Spleen (tissue), 11 donors: ENCODE data around the gene GVQW3. TPM values are rescaled to one million over a fixed set of nuclear protein-coding genes. Genes with fewer than 3 reads are reported as not detected.
"Not testable (repeated sequence)": the region's sequence is repeated elsewhere in the genome, so short reads cannot be mapped to it uniquely, and the experiment has no call there.

Experiments used
- DNase-seq: peaks from one replicate; pipeline ENCODE4 v3.0.0-alpha.2; 2020
- H3K27ac ChIP-seq, 8 donors: fragments of 200-600 bp; sonication (generic) in 7 of 8; 1 replicate in 4 of 8; 2 replicates in 4 of 8; pipeline versions ENCODE4 v1.5.0 to v1.8.0; 2016 to 2021; ENCODE audit warnings: inconsistent platforms in 4 of 8, mild to moderate bottlenecking in 4 of 8, moderate library complexity in 1 of 8
- H3K27me3 ChIP-seq, 7 donors: fragments of 200-600 bp; sonication (generic) in 6 of 7; replicated peaks in 1 of 7; 1 replicate in 4 of 7; 2 replicates in 3 of 7; pipeline versions ENCODE4 v1.5.0 to v1.8.0; 2016 to 2021; ENCODE audit warnings: inconsistent platforms in 3 of 7, mild to moderate bottlenecking in 1 of 7
- H3K36me3 ChIP-seq, 6 donors: fragments of 200-600 bp; sonication (generic) in 5 of 6; 1 replicate in 4 of 6; 2 replicates in 2 of 6; pipeline versions ENCODE4 v1.5.0 to v1.8.0; 2016 to 2021; ENCODE audit warnings: inconsistent platforms in 2 of 6
- H3K4me1 ChIP-seq, 6 donors: fragments of 200-600 bp; sonication (generic) in 5 of 6; 1 replicate in 3 of 6; 2 replicates in 3 of 6; pipeline versions ENCODE4 v1.5.0 to v1.8.0; 2016 to 2021; ENCODE audit warnings: inconsistent platforms in 3 of 6
- H3K4me3 ChIP-seq, 8 donors: fragments of 200-600 bp; sonication (generic) in 7 of 8; 1 replicate in 4 of 8; 2 replicates in 4 of 8; pipeline versions ENCODE4 v1.5.0 to v1.8.0; 2016 to 2021; ENCODE audit warnings: inconsistent platforms in 4 of 8, mild to moderate bottlenecking in 4 of 8, moderate library complexity in 2 of 8
- H3K9me3 ChIP-seq, 8 donors: fragments of 200-600 bp; sonication (generic) in 7 of 8; 1 replicate in 4 of 8; 2 replicates in 4 of 8; pipeline versions ENCODE4 v1.5.0 to v1.8.0; 2016 to 2021; ENCODE audit warnings: inconsistent platforms in 4 of 8
- CTCF ChIP-seq, 11 experiments: fragments of 200-600 bp in 7 of 11; fragments of 450-650 bp in 4 of 11; sonication (generic) in 4 of 11; IDR thresholded peaks in 8 of 11; conservative IDR thresholded peaks in 3 of 11; 1 replicate in 7 of 11; 2 replicates in 4 of 11; pipeline versions ENCODE4 v1.4.0 to v1.8.0; 2016 to 2021; ENCODE audit warnings: antibody characterized with exemption in 11 of 11, inconsistent platforms in 4 of 11, mild to moderate bottlenecking in 1 of 11
- POLR2A ChIP-seq, 3 donors: fragments of 450-650 bp; IDR thresholded peaks; one replicate each; pipeline ENCODE4 v1.5.1; 2017; ENCODE audit warnings: antibody characterized with exemption in 3 of 3, mild to moderate bottlenecking in 1 of 3
- POLR2AphosphoS5 ChIP-seq, 3 donors: sonication (generic); formaldehyde crosslinking; IDR thresholded peaks; one replicate each; pipeline ENCODE4 v1.5.1; 2017; ENCODE audit warnings: antibody characterized with exemption in 3 of 3
- WGBS, 5 donors: extraction: QIAGEN DNeasy Blood & Tissue Kit in 3 of 5; methylation state at CpG; one replicate each; pipeline versions ENCODE4 v1.1.5 to v1.1.7; 2013 to 2018; 5-methylcytosine and 5-hydroxymethylcytosine counted together
- intact Hi-C: fragments of 100-400 bp; cut with DNase I; formaldehyde crosslinking; loops from one replicate; pipeline ENCODE4 v1.15.0; 2023; ENCODE audit warnings: low total_unique reads
- polyA plus RNA-seq, 3 donors: library from polyadenylated mRNA; stranded (reverse); fragments of 200-250 nt; gene quantifications; one replicate each; pipeline ENCODE4 v1.2.1, GENCODE V29; 2013
- total RNA-seq, 7 donors: library from RNA; depleted of rRNA in 3 of 7; stranded (reverse); fragments of >200 nt in 3 of 7; fragmentation: NEBNext Ultra II Directional in 4 of 7; extraction: Animal tissue kit (Norgen Biotek cat#: 25700) in 4 of 7; gene quantifications; one replicate each; pipeline versions ENCODE4 v1.1.0 to v1.2.1, GENCODE V29; 2016 to 2021
- donor health status: healthy with polysubstance abuse.
- donor health status: DM: no; HTN: no; CAD: no; lungs with moderate emphysema.
- donor health status: DM: no; HTN: no; CAD: no.
- donor health status: Bipolar disorder and iron deficiency.
- donor health status: healthy.
- donor health status: DM: no; HTN: no; CAD: no.
- donor health status: DM: yes; HTN: yes; CAD: no.

Gene GVQW3
- total and polyA plus RNA-seq, 10 donors = 0.35 to 5.6 (median 4.0) TPM

GRCh38 chr11:76397383-76397782, 16.3 kb downstream of the GVQW3 start:
- no peaks in the 10 kb centered on the region for H3K27me3 ChIP-seq

DNA sequence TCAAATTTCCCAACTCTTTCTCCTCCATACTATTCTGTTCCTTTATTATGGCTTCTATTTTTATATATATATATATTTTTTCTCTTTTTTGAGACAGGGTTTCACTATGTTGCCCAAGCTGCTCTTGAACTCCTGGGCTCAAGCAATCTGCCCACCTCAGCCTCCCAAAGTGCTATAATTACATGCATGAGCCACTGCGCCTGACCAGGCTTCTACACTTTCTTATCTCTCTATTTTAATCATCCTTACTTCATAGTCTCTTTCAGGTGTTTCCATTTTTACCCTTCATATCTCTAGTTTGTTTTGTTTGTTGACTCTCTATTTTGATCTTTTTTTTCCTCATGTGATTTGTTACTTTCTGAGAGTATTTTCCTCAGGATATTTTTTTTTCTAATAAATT, 19.8 kb downstream of the GVQW3 start:
- no peak for DNase-seq
- 71 to 93% (median 86%) methylated on average over 1 of the region's 1 CpG for WGBS, 5 donors
- H3K36me3 ChIP-seq = no peaks in the 10 kb centered on the region
- H3K27ac ChIP-seq = no peak overlapping the region
- no peak overlapping the region for H3K4me3 ChIP-seq
- no peaks in the 10 kb centered on the region for H3K9me3 ChIP-seq
- intact Hi-C loops = no loop called here
- TF ChIP-seq POLR2AphosphoS5 (IDR thresholded peaks at IDR 0.05) (no peak), CTCF (IDR thresholded peaks at IDR 0.05 in 8 of 11, conservative IDR thresholded peaks at IDR 0.05 in 3 of 11) (no peak), POLR2A (IDR thresholded peaks at IDR 0.05) (no peak)
- H3K27me3 ChIP-seq = no peaks in the 10 kb centered on the region
- H3K4me1 ChIP-seq = no peaks in the 10 kb centered on the region

More at GRCh38 chr11:76397383-76397782, 16.3 kb downstream of the GVQW3 start:
- no peak for DNase-seq
- intact Hi-C loops = no loop called here
- Histone ChIP-seq H3K27ac (no peak overlapping the region), H3K9me3 (no peaks in the 10 kb centered on the region), H3K4me3 (no peak overlapping the region), H3K4me1 (no peaks in the 10 kb centered on the region), H3K36me3 (no peaks in the 10 kb centered on the region)
- 82 to 92% (median 87%) methylated on average over 3 of the region's 3 CpGs for WGBS, 5 donors
- TF ChIP-seq CTCF (IDR thresholded peaks at IDR 0.05 in 8 of 11, conservative IDR thresholded peaks at IDR 0.05 in 3 of 11) (no peak), POLR2A (IDR thresholded peaks at IDR 0.05) (no peak), POLR2AphosphoS5 (IDR thresholded peaks at IDR 0.05) (no peak)

- WGBS, 5 donors = 86 to 96% (median 93%) methylated on average over 8 of the region's 8 CpGs
- H3K9me3 ChIP-seq, H3K4me1 ChIP-seq, H3K27ac ChIP-seq, DNase-seq, intact Hi-C loops, H3K27me3 ChIP-seq, H3K36me3 ChIP-seq, H3K4me3 ChIP-seq: not testable (repeated sequence)
Measured at GRCh38 chr11:76401484-76401883, 20.4 kb downstream of the GVQW3 start.

DNA sequence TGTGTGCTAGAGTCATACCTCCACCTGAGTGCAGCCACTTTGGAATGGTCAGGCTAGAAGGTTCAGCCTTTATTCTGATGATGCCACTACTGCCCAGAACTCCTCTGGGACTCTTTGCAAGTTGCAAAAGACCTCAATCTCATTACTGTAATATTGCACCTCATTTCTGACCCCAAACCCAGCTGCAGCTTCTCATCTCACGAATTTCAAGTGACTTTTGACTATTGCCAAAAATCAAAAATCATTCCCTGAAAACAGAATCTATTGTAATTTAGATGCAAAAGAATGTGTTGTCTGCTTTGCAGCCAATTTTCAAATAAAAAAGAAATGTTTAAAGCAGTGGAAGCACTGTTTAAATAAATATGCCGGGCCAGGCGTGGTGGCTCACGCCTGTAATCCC, 25.2 kb downstream of the GVQW3 start:
- Histone ChIP-seq H3K4me3 (no peak overlapping the region), H3K36me3 (no peaks in the 10 kb centered on the region), H3K27ac (no peak overlapping the region), H3K9me3 (no peaks in the 10 kb centered on the region), H3K4me1 (no peaks in the 10 kb centered on the region), H3K27me3 (no peaks in the 10 kb centered on the region)
- no peak for DNase-seq
- 87 to 97% (median 93%) methylated on average over 4 of the region's 4 CpGs for WGBS, 5 donors
- intact Hi-C loops = no loop called here
- TF ChIP-seq CTCF (IDR thresholded peaks at IDR 0.05 in 8 of 11, conservative IDR thresholded peaks at IDR 0.05 in 3 of 11) (no peak), POLR2A (IDR thresholded peaks at IDR 0.05) (no peak), POLR2AphosphoS5 (IDR thresholded peaks at IDR 0.05) (no peak)
